ENCODE measurements around the gene KTN1.

KTN1 gene

GRCh38 chr14:55681096-55681495 is 101.1 kb downstream of the KTN1 start:
- H4K20me1 ChIP-seq (ENCODE audit: insufficient read depth, low read length), result no peaks in the 10 kb centered on the region
- H3K36me3 ChIP-seq (ENCODE audit: insufficient read depth, low read length), result peaks cover 78% of the 10 kb centered on the region
- H3K27me3 ChIP-seq (ENCODE audit: insufficient read depth, low read length), result no peaks in the 10 kb centered on the region
- H3K4me2 ChIP-seq (ENCODE audit: low read length), result no peak overlapping the region
- no peak overlapping the region for H2AFZ ChIP-seq (ENCODE audit: low read length)
- no peaks in the 10 kb centered on the region for H3K79me2 ChIP-seq (ENCODE audit: insufficient read depth, low read length)
- H3K9me2 ChIP-seq (ENCODE audit: low read depth, low read length), result no peaks in the 10 kb centered on the region
- TF ChIP-seq CTCF (IDR thresholded peaks at IDR 0.05; ENCODE audit: low read length) (no peak), EZH2 (IDR thresholded peaks at IDR 0.05; ENCODE audit: borderline replicate concordance, low read length) (no peak)
- no peak overlapping the region for H3K9ac ChIP-seq (ENCODE audit: low read length)
- H3K4me3 ChIP-seq (ENCODE audit: low read depth, low read length, poor library complexity, severe bottlenecking), result no peak overlapping the region
- H3K27ac ChIP-seq (ENCODE audit: low read depth, low read length, poor library complexity, severe bottlenecking), result no peak overlapping the region
- no peaks in the 10 kb centered on the region for H3K9me3 ChIP-seq (ENCODE audit: low read length)
- no peaks in the 10 kb centered on the region for H3K4me1 ChIP-seq (ENCODE audit: insufficient read depth, low read length, severe bottlenecking)
- no peaks in the 10 kb centered on the region for H3F3A ChIP-seq (ENCODE audit: insufficient read depth, low read length)

GRCh38 chr14:55684956-55685584 is 105.1 kb downstream of the KTN1 start:
- Histone ChIP-seq H3K4me2 (ENCODE audit: low read length) (no peak overlapping the region), H2AFZ (ENCODE audit: low read length) (no peak overlapping the region), H3K9ac (ENCODE audit: low read length) (no peak overlapping the region), H3K4me1 (ENCODE audit: insufficient read depth, low read length, severe bottlenecking) (no peaks in the 10 kb centered on the region), H3K27ac (ENCODE audit: low read depth, low read length, poor library complexity, severe bottlenecking) (no peak overlapping the region), H3K4me3 (ENCODE audit: low read depth, low read length, poor library complexity, severe bottlenecking) (no peak overlapping the region), H3F3A (ENCODE audit: insufficient read depth, low read length) (no peaks in the 10 kb centered on the region), H3K27me3 (ENCODE audit: insufficient read depth, low read length) (no peaks in the 10 kb centered on the region), H3K79me2 (ENCODE audit: insufficient read depth, low read length) (no peaks in the 10 kb centered on the region), H3K9me2 (ENCODE audit: low read depth, low read length) (no peaks in the 10 kb centered on the region), H3K9me3 (ENCODE audit: low read length) (no peaks in the 10 kb centered on the region; the same call in 1 of the 2 replicates), H4K20me1 (ENCODE audit: insufficient read depth, low read length) (no peaks in the 10 kb centered on the region), H3K36me3 (ENCODE audit: insufficient read depth, low read length) (peaks cover 58% of the 10 kb centered on the region)
- TF ChIP-seq EZH2 (IDR thresholded peaks at IDR 0.05; ENCODE audit: borderline replicate concordance, low read length) (no peak), CTCF (IDR thresholded peaks at IDR 0.05; ENCODE audit: low read length) (no peak)

DNA sequence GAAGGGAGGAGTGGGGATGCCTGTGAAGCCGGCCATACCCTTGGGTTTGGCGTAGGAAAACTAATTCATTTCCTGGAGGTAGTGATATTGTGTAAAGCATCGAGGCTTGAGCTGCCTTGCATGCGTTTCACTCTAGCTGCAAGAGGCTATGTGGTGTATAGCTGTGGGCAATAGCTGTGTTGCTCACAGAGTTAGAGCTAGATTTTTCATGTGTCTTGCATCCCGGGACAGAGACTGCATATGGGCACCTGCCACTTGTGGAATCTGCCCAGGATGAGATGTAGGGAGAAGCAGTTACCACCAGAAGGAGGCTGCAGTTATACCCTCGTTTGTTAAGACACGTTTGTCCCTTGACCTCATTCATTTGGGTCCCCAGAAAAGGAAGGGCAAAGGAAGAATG is 106.7 kb downstream of the KTN1 start:
- TF ChIP-seq CTCF (IDR thresholded peaks at IDR 0.05; ENCODE audit: low read length) (no peak), EZH2 (IDR thresholded peaks at IDR 0.05; ENCODE audit: borderline replicate concordance, low read length) (no peak)
- H4K20me1 ChIP-seq (ENCODE audit: insufficient read depth, low read length), result no peaks in the 10 kb centered on the region
- no peaks in the 10 kb centered on the region for H3K4me1 ChIP-seq (ENCODE audit: insufficient read depth, low read length, severe bottlenecking)
- no peaks in the 10 kb centered on the region for H3F3A ChIP-seq (ENCODE audit: insufficient read depth, low read length)
- no peak overlapping the region for H2AFZ ChIP-seq (ENCODE audit: low read length)
- H3K27me3 ChIP-seq (ENCODE audit: insufficient read depth, low read length), result no peaks in the 10 kb centered on the region
- H3K4me3 ChIP-seq (ENCODE audit: low read depth, low read length, poor library complexity, severe bottlenecking), result no peak overlapping the region
- peaks cover 44% of the 10 kb centered on the region for H3K36me3 ChIP-seq (ENCODE audit: insufficient read depth, low read length)
- H3K9me3 ChIP-seq (ENCODE audit: low read length), result no peaks in the 10 kb centered on the region; the same call in 1 of the 2 replicates
- no peaks in the 10 kb centered on the region for H3K79me2 ChIP-seq (ENCODE audit: insufficient read depth, low read length)
- H3K9ac ChIP-seq (ENCODE audit: low read length), result no peak overlapping the region
- no peaks in the 10 kb centered on the region for H3K9me2 ChIP-seq (ENCODE audit: low read depth, low read length)
- no peak overlapping the region for H3K27ac ChIP-seq (ENCODE audit: low read depth, low read length, poor library complexity, severe bottlenecking)
- H3K4me2 ChIP-seq (ENCODE audit: low read length), result no peak overlapping the region

All from OCI-LY1 (cell line).